Measurements from ENCODE around the gene LRRC4C.

The LRRC4C gene

DNA sequence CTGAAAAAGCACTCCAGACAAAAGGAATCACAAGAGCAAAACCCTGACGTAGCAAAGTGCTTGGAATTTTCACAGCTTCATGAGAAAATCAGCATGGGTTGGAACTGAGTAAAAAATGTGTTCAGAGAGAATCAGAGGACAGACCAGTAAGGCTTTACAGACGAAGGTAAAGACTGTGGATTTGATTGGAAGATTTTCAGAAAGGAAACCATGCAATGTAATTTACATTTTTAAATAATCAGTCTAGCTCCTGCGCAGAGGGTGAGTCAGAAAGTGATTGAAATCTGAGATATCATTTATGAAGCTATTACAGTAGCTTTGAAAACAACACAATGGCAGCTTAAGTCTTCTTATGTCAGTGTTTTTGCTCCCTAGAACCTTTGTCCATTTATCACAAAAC, 1122.3 kb downstream of the LRRC4C start:
- in situ Hi-C loops (cut with MboI; ENCODE audit: low sequenced_read_pairs), result no loop called here
- H3K9me3 ChIP-seq, result no peaks in the 10 kb centered on the region
- H3K4me1 ChIP-seq, result no peaks in the 10 kb centered on the region
- DNase-seq (ENCODE audit: low spot score in 2 of 2), result no peak
- H3K4me3 ChIP-seq, result no peak overlapping the region
- H3K27me3 ChIP-seq (ENCODE audit: low read depth), result no peaks in the 10 kb centered on the region
- no peaks in the 10 kb centered on the region for H3K36me3 ChIP-seq (replicated peaks)

GRCh38 chr11:40328890-40329614, 1130.4 kb downstream of the LRRC4C start:
- in situ Hi-C loops (cut with MboI; ENCODE audit: low sequenced_read_pairs), result no loop called here
- Histone ChIP-seq H3K36me3 (replicated peaks) (no peaks in the 10 kb centered on the region), H3K27me3 (ENCODE audit: low read depth) (no peaks in the 10 kb centered on the region), H3K4me3 (no peak overlapping the region), H3K4me1 (no peaks in the 10 kb centered on the region), H3K9me3 (no peaks in the 10 kb centered on the region)
- no peak for DNase-seq (ENCODE audit: low spot score in 2 of 2)

DNA sequence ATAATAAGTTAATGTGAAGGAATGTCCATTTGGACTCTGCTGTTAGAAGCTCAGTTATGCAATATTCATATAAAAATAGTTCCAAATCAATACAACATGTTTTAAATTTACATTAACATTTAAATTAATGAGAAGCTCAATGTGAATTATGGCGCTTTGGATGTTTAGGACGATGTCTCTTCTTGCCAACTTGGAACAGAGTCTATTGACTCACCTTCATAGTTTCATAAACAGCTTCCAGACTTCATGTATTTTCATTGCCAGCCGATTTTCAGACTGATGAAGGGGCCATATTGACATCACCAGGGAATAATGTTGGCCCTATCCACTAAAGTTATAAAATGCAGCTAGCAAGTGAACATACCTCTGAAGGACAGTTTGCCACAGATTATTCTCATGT, 1136.2 kb downstream of the LRRC4C start:
- Histone ChIP-seq H3K9me3 (no peaks in the 10 kb centered on the region), H3K36me3 (replicated peaks) (no peaks in the 10 kb centered on the region), H3K27me3 (ENCODE audit: low read depth) (no peaks in the 10 kb centered on the region), H3K4me1 (no peaks in the 10 kb centered on the region), H3K4me3 (no peak overlapping the region)
- no peak for DNase-seq (ENCODE audit: low spot score in 2 of 2)
- in situ Hi-C loops (cut with MboI; ENCODE audit: low sequenced_read_pairs), result loop anchor here (25.0 kb wide), 1 partner anchor 864 kb away; no protein-coding TSS in a partner anchor

DNA sequence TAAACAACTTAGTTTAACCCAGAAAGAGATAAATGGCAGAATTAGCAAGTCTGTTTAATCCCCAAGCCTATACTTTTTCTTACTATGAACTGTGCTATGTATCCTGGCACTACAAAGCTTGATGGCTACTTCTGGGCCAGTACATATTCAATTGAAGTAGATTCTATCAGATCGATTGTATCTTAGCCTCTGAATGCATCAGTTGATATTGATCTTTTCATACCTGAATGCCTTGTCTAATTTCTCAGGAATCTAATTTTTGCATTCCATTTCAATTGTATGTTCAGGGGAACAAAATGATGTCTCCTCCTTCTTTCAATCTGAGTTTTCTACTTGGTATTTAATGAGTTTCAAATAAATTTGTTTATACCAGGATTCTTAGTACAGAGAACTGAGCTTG, 1137.9 kb downstream of the LRRC4C start:
- DNase-seq (ENCODE audit: low spot score in 2 of 2), result no peak
- in situ Hi-C loops (cut with MboI; ENCODE audit: low sequenced_read_pairs), result loop anchor here (25.0 kb wide), 1 partner anchor 866 kb away; no protein-coding TSS in a partner anchor
- no peaks in the 10 kb centered on the region for H3K4me1 ChIP-seq
- H3K4me3 ChIP-seq, result no peak overlapping the region
- no peaks in the 10 kb centered on the region for H3K9me3 ChIP-seq
- no peaks in the 10 kb centered on the region for H3K27me3 ChIP-seq (ENCODE audit: low read depth)
- H3K36me3 ChIP-seq (replicated peaks), result no peaks in the 10 kb centered on the region

- H3K9me3 ChIP-seq, result no peaks in the 10 kb centered on the region
- H3K4me3 ChIP-seq, result no peak overlapping the region
- no peaks in the 10 kb centered on the region for H3K4me1 ChIP-seq
- no peak for DNase-seq (ENCODE audit: low spot score in 2 of 2)
- in situ Hi-C loops (cut with MboI; ENCODE audit: low sequenced_read_pairs), result loop anchor here (25.0 kb wide), 1 partner anchor 871 kb away; no protein-coding TSS in a partner anchor
- no peaks in the 10 kb centered on the region for H3K27me3 ChIP-seq (ENCODE audit: low read depth)
- H3K36me3 ChIP-seq (replicated peaks), result no peaks in the 10 kb centered on the region
These were observed 1143.3 kb downstream of the LRRC4C start for GRCh38 chr11:40316171-40316570.

GRCh38 chr11:40315122-40315521, 1144.3 kb downstream of the LRRC4C start:
- Histone ChIP-seq H3K27me3 (ENCODE audit: low read depth) (no peaks in the 10 kb centered on the region), H3K36me3 (replicated peaks) (no peaks in the 10 kb centered on the region), H3K4me3 (no peak overlapping the region), H3K9me3 (no peaks in the 10 kb centered on the region), H3K4me1 (no peaks in the 10 kb centered on the region)
- no peak for DNase-seq (ENCODE audit: low spot score in 2 of 2)
- in situ Hi-C loops (cut with MboI; ENCODE audit: low sequenced_read_pairs), result loop anchor here (25.0 kb wide), 1 partner anchor 872 kb away; no protein-coding TSS in a partner anchor

DNA sequence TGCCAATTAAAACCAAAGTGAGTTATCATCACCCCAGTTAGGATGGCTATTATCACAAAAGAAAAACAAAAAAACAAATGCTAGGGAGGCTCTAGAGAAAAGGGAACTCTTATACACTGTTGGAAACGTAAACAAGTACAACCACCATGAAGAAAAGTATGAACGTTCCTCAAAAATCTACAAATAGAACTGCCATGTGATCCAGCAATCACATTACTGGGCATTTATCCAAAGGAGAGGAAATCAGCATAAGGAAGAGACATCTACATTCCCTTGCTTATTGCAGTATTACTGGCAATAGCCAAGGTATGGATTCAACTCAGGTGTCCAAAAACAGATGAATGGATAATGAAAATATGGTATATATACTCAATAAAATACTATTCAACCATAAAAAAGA, 1145.1 kb downstream of the LRRC4C start:
- Histone ChIP-seq H3K36me3 (replicated peaks) (no peaks in the 10 kb centered on the region), H3K27me3 (ENCODE audit: low read depth) (no peaks in the 10 kb centered on the region), H3K9me3 (no peaks in the 10 kb centered on the region), H3K4me3 (no peak overlapping the region), H3K4me1 (no peaks in the 10 kb centered on the region)
- DNase-seq (ENCODE audit: low spot score in 2 of 2), result no peak
- in situ Hi-C loops (cut with MboI; ENCODE audit: low sequenced_read_pairs), result loop anchor here (25.0 kb wide), 1 partner anchor 873 kb away; no protein-coding TSS in a partner anchor

- in situ Hi-C loops (cut with MboI; ENCODE audit: low sequenced_read_pairs), result loop anchor here (25.0 kb wide), 1 partner anchor 880 kb away; no protein-coding TSS in a partner anchor
- H3K4me3 ChIP-seq, result no peak overlapping the region
- H3K9me3 ChIP-seq, result no peaks in the 10 kb centered on the region
- no peaks in the 10 kb centered on the region for H3K27me3 ChIP-seq (ENCODE audit: low read depth)
- DNase-seq (ENCODE audit: low spot score in 2 of 2), result peak; percentile 23 to 33
- H3K36me3 ChIP-seq (replicated peaks), result no peaks in the 10 kb centered on the region
- H3K4me1 ChIP-seq, result no peaks in the 10 kb centered on the region
These were observed 1152.4 kb downstream of the LRRC4C start for GRCh38 chr11:40306938-40307548.

GRCh38 chr11:40302669-40303068, 1156.8 kb downstream of the LRRC4C start:
- Histone ChIP-seq H3K9me3 (no peaks in the 10 kb centered on the region), H3K27me3 (ENCODE audit: low read depth) (no peaks in the 10 kb centered on the region), H3K4me3 (no peak overlapping the region), H3K4me1 (no peaks in the 10 kb centered on the region), H3K36me3 (replicated peaks) (no peaks in the 10 kb centered on the region)
- in situ Hi-C loops (cut with MboI; ENCODE audit: low sequenced_read_pairs), result loop anchor here (25.0 kb wide), 1 partner anchor 885 kb away; no protein-coding TSS in a partner anchor
- no peak for DNase-seq (ENCODE audit: low spot score in 2 of 2)

DNA sequence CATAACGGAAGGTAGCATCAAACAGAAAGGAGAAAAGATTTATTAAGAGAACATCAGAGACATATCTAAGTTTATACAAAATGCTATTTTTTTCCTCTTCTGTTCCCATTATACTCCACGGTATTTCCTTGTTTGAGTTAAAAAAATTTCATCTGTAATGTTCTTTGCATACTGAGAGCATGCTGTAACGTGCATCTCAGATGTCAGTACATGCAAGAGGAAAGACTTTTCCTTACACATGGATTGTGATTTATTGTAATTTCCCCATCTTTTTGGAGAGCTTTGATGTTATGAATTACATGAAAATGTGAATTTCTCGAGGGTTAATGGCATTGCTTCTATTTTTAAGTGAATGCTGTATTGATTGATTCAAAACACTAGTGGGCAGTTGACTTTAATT, 1164.0 kb downstream of the LRRC4C start:
- in situ Hi-C loops (cut with MboI; ENCODE audit: low sequenced_read_pairs), result no loop called here
- DNase-seq (ENCODE audit: low spot score in 2 of 2), result no peak
- no peaks in the 10 kb centered on the region for H3K9me3 ChIP-seq
- H3K4me1 ChIP-seq, result no peaks in the 10 kb centered on the region
- no peaks in the 10 kb centered on the region for H3K27me3 ChIP-seq (ENCODE audit: low read depth)
- no peak overlapping the region for H3K4me3 ChIP-seq
- H3K36me3 ChIP-seq (replicated peaks), result no peaks in the 10 kb centered on the region

DNA sequence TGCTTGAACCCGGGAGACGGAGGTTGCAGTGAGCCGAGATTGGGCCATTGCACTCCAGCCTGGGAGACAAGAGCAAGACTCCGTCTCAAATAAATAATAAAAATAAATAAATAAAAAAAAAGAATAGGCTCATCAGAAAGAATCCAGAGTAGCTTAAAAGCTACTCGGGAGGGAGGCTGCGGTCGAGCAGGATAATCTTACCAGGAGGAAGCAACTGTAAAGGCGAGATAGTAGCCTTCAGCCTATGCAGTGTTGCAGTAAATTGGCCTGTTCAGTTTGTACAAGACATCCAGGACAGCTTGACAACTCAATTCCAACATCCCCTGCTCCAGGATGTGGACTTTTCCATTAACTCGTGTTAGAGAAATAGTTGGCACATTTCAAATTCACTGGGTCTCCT, 1164.7 kb downstream of the LRRC4C start:
- no peak for DNase-seq (ENCODE audit: low spot score in 2 of 2)
- no peaks in the 10 kb centered on the region for H3K9me3 ChIP-seq
- in situ Hi-C loops (cut with MboI; ENCODE audit: low sequenced_read_pairs), result no loop called here
- no peak overlapping the region for H3K4me3 ChIP-seq
- H3K27me3 ChIP-seq (ENCODE audit: low read depth), result no peaks in the 10 kb centered on the region
- H3K4me1 ChIP-seq, result no peaks in the 10 kb centered on the region
- H3K36me3 ChIP-seq (replicated peaks), result no peaks in the 10 kb centered on the region

- no peaks in the 10 kb centered on the region for H3K27me3 ChIP-seq (ENCODE audit: low read depth)
- no peak for DNase-seq (ENCODE audit: low spot score in 2 of 2)
- H3K4me1 ChIP-seq, result no peaks in the 10 kb centered on the region
- H3K4me3 ChIP-seq, result no peak overlapping the region
- H3K36me3 ChIP-seq (replicated peaks), result no peaks in the 10 kb centered on the region
- in situ Hi-C loops (cut with MboI; ENCODE audit: low sequenced_read_pairs), result no loop called here
- H3K9me3 ChIP-seq, result no peaks in the 10 kb centered on the region
These were observed 1165.1 kb downstream of the LRRC4C start for GRCh38 chr11:40294349-40294735.

- H3K4me1 ChIP-seq, result 0 out of 2 replicates have a peak, but pooled peaks cover 2% of the 10 kb centered on the region
- no peaks in the 10 kb centered on the region for H3K9me3 ChIP-seq
- no peaks in the 10 kb centered on the region for H3K36me3 ChIP-seq (replicated peaks)
- DNase-seq (ENCODE audit: low spot score in 2 of 2), result peak; percentile 64 to 79
- in situ Hi-C loops (cut with MboI; ENCODE audit: low sequenced_read_pairs), result no loop called here
- peak overlapping the region; percentile 25 for H3K4me3 ChIP-seq
- H3K27me3 ChIP-seq (ENCODE audit: low read depth), result no peaks in the 10 kb centered on the region
These were observed 1165.7 kb downstream of the LRRC4C start for GRCh38 chr11:40293655-40294348.
